Panc1 (cell line): Measurements from ENCODE around the gene DDX18. TPM values are rescaled to one million over a fixed set of nuclear protein-coding genes. Genes with fewer than 3 reads are reported as not detected.

Source experiments
- ATAC-seq: fragments of 200-7000 bp; cut with Tn5 transposase; 2 replicates; pipeline ENCODE4 v1.9.1; 2020; ENCODE audit warnings: mild to moderate bottlenecking, moderate library complexity
- BruUV-seq: library from RNA; stranded (reverse); fragments of 400-500 nt; replicated peaks from 2 replicates; lab custom pipeline; 2021; lab: Mats Ljungman, UMichigan
- CTCF ChIA-PET: fragments of 300-600 bp; sonication (Branson Sonifier 250); formaldehyde crosslinking; loops from one replicate; lab custom pipeline; 2022; ENCODE audit warnings: antibody characterized with exemption; lab: Charles Lee
- POLR2A ChIA-PET: fragments of 300-600 bp; sonication (Branson Sonifier 250); formaldehyde crosslinking; loops from one replicate; lab custom pipeline; 2022; ENCODE audit warnings: antibody characterized with exemption; lab: Charles Lee
- DNase-seq: peaks from one replicate; pipeline ENCODE4 v3.0.0-alpha.2; 2010; ENCODE audit warnings: low read depth, low spot score
- H3K27ac ChIP-seq: 2 replicates; pipeline ENCODE4 v1.5.1; 2011; ENCODE audit warnings: mild to moderate bottlenecking, low read length, inconsistent platforms
- H3K27me3 ChIP-seq: fragments of 200-500 bp; sonication (Bioruptor generic); 2 replicates; pipeline ENCODE4 v1.6.0; 2014; ENCODE audit warnings: low read length, inconsistent platforms; ENCODE audit not compliant: control insufficient read depth, insufficient read depth
- H3K36me3 ChIP-seq: fragments of 200-500 bp; sonication (Bioruptor generic); 2 replicates; pipeline ENCODE4 v1.5.1; 2014; ENCODE audit warnings: inconsistent platforms, mild to moderate bottlenecking, low read length, moderate library complexity; ENCODE audit not compliant: control insufficient read depth, insufficient read depth
- H3K4me1 ChIP-seq: 2 replicates; pipeline ENCODE4 v1.5.1; 2011; ENCODE audit warnings: inconsistent platforms, mild to moderate bottlenecking, low read length, moderate library complexity; ENCODE audit not compliant: control insufficient read depth, insufficient read depth
- H3K4me3 ChIP-seq, 2 experiments: 2 replicates each; pipeline ENCODE4 v1.5.1; 2011 to 2012; ENCODE audit warnings: low read depth in 2 of 2, low read length in 2 of 2, mild to moderate bottlenecking in 2 of 2, inconsistent platforms in 1 of 2, moderate library complexity in 1 of 2
- H3K9me3 ChIP-seq: fragments of 200-500 bp; sonication (Bioruptor generic); 2 replicates; pipeline ENCODE4 v1.5.1; 2014; ENCODE audit warnings: low read depth, mild to moderate bottlenecking, inconsistent platforms, low read length, moderate library complexity; ENCODE audit not compliant: control insufficient read depth, insufficient read depth
- POLR2AphosphoS5 ChIP-seq: IDR thresholded peaks from 2 replicates; pipeline ENCODE4 v1.6.1; 2012; ENCODE audit warnings: mild to moderate bottlenecking, low read depth, low read length, moderate library complexity
- SIN3A ChIP-seq: IDR thresholded peaks from 2 replicates; pipeline ENCODE4 v1.6.1; 2012; ENCODE audit warnings: low read depth, mild to moderate bottlenecking, low read length, moderate library complexity, borderline replicate concordance; ENCODE audit not compliant: insufficient read depth
- TCF7L2 ChIP-seq: IDR thresholded peaks from 2 replicates; pipeline ENCODE4 v1.6.1; 2011; ENCODE audit warnings: mild to moderate bottlenecking, low read depth, low read length, inconsistent platforms
- in situ Hi-C: cut with HindIII; loops from 2 replicates; pipeline ENCODE4 v1.10.0; 2016; ENCODE audit warnings: low sequenced_read_pairs, low pct_unique_long_range_greater_than_20kb
- intact Hi-C: fragments of 100-400 bp; cut with micrococcal nuclease; formaldehyde crosslinking; loops from one replicate; pipeline ENCODE4 v1.10.0; 2022; ENCODE audit not compliant: unreplicated experiment
- total RNA-seq: library from RNA; stranded (reverse); gene quantifications from one replicate; pipeline ENCODE4 v1.2.1, GENCODE V29; 2021; ENCODE audit not compliant: unreplicated experiment
- TF ChIP-seq, protein P1 (sequence below), 2 experiments: IDR thresholded peaks; 2 replicates each; pipeline ENCODE4 v1.6.1; 2011 to 2012; ENCODE audit warnings: low read depth in 2 of 2, control low read depth in 1 of 2, low read length in 1 of 2, mild to moderate bottlenecking in 1 of 2, moderate library complexity in 1 of 2; ENCODE audit not compliant: insufficient read depth in 1 of 2
- TF ChIP-seq, protein P2 (sequence below): fragments of 450-650 bp; IDR thresholded peaks from 2 replicates; pipeline ENCODE4 v1.5.1; 2017; ENCODE audit warnings: mild to moderate bottlenecking

The DDX18 gene
- total RNA-seq, 1 experiment from 2014 or later: 82.0 TPM

- in situ Hi-C loops: no loop called here
- ChIA-PET POLR2A (no interaction called here), CTCF (interaction anchor here (0.5 kb wide), 1 partner anchor 1433 kb away, joined by 7 read pairs; no protein-coding TSS in a partner anchor)
- DNase-seq (no peak), ATAC-seq (no peak)
- TF ChIP-seq, protein P1, sequence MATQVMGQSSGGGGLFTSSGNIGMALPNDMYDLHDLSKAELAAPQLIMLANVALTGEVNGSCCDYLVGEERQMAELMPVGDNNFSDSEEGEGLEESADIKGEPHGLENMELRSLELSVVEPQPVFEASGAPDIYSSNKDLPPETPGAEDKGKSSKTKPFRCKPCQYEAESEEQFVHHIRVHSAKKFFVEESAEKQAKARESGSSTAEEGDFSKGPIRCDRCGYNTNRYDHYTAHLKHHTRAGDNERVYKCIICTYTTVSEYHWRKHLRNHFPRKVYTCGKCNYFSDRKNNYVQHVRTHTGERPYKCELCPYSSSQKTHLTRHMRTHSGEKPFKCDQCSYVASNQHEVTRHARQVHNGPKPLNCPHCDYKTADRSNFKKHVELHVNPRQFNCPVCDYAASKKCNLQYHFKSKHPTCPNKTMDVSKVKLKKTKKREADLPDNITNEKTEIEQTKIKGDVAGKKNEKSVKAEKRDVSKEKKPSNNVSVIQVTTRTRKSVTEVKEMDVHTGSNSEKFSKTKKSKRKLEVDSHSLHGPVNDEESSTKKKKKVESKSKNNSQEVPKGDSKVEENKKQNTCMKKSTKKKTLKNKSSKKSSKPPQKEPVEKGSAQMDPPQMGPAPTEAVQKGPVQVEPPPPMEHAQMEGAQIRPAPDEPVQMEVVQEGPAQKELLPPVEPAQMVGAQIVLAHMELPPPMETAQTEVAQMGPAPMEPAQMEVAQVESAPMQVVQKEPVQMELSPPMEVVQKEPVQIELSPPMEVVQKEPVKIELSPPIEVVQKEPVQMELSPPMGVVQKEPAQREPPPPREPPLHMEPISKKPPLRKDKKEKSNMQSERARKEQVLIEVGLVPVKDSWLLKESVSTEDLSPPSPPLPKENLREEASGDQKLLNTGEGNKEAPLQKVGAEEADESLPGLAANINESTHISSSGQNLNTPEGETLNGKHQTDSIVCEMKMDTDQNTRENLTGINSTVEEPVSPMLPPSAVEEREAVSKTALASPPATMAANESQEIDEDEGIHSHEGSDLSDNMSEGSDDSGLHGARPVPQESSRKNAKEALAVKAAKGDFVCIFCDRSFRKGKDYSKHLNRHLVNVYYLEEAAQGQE (IDR thresholded peaks at IDR 0.05; ENCODE audit: insufficient read depth in 1 of 2, low read depth in 2 of 2, low read length in 1 of 2): no peak
- TF ChIP-seq TCF7L2: no peak
- no peak for TF ChIP-seq POLR2AphosphoS5
- TF ChIP-seq, protein P2, sequence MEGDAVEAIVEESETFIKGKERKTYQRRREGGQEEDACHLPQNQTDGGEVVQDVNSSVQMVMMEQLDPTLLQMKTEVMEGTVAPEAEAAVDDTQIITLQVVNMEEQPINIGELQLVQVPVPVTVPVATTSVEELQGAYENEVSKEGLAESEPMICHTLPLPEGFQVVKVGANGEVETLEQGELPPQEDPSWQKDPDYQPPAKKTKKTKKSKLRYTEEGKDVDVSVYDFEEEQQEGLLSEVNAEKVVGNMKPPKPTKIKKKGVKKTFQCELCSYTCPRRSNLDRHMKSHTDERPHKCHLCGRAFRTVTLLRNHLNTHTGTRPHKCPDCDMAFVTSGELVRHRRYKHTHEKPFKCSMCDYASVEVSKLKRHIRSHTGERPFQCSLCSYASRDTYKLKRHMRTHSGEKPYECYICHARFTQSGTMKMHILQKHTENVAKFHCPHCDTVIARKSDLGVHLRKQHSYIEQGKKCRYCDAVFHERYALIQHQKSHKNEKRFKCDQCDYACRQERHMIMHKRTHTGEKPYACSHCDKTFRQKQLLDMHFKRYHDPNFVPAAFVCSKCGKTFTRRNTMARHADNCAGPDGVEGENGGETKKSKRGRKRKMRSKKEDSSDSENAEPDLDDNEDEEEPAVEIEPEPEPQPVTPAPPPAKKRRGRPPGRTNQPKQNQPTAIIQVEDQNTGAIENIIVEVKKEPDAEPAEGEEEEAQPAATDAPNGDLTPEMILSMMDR: no peak
- TF ChIP-seq SIN3A: no peak
- no peaks in the 10 kb centered on the region for H3K36me3 ChIP-seq
- no TSS peak for BruUV-seq
- no peak overlapping the region for H3K4me3 ChIP-seq
- intact Hi-C loops: no loop called here
- no peaks in the 10 kb centered on the region for H3K9me3 ChIP-seq
- no peaks in the 10 kb centered on the region for H3K27me3 ChIP-seq
- H3K4me1 ChIP-seq: peaks cover 10% of the 10 kb centered on the region
- peak overlapping the region; percentile 69; the same call in 1 of the 2 replicates for H3K27ac ChIP-seq
Measured at GRCh38 chr2:117855886-117856285, 41.4 kb downstream of the DDX18 start.

DNA sequence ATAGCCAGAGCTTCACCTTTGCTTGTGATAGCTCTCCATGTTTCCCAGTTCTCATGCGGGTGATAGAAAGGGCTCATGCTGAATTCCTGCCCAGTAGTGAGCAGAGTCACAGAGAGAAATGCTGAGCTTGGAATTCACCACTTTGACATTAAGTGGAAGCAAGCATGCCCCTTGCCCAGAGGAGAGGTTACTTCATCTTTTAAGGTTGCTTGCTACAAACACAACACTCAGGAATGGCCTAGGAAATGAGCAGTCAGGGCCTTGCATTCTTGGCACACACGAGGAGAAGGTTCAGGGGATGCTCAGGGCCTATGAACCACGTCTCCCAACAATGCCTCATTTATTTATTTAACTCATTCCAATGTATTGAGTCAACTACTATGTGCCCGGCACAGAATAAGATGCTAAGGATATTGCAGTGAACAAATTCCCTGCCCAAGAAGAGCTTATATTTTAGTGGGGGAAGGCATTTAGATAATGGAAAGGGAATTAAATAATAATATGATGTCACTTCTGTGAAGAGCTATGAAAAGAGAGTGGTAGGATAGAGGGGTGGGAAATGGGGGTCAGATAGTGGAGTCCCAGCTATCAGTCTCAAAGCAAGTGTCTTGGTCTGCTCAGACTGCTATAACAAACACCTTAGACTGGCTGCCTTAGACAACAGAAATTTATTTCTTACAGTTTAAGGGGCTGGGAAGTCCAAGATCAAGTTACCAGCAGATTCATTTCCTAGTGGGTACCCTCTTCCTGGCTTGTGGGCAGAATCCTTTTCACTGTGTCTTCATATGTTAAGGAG is 42.1 kb downstream of the DDX18 start:
- ChIA-PET POLR2A (no interaction called here), CTCF (interaction anchor here (0.5 to 0.6 kb wide), 2 partner anchors 386 to 1433 kb away, joined by 4 to 7 read pairs; no protein-coding TSS in a partner anchor)
- DNase-seq (peak; percentile 80), ATAC-seq (peak; percentile 98)
- peaks cover 10% of the 10 kb centered on the region for H3K4me1 ChIP-seq
- H3K36me3 ChIP-seq: no peaks in the 10 kb centered on the region
- BruUV-seq: no TSS peak
- no peaks in the 10 kb centered on the region for H3K27me3 ChIP-seq
- no peak overlapping the region for H3K4me3 ChIP-seq
- intact Hi-C loops: no loop called here
- H3K27ac ChIP-seq: peak overlapping the region; percentile 69
- H3K9me3 ChIP-seq: no peaks in the 10 kb centered on the region
- TF ChIP-seq TCF7L2 (no peak), SIN3A (no peak), POLR2AphosphoS5 (no peak)
- TF ChIP-seq, protein P2: no peak
- TF ChIP-seq, protein P1 (IDR thresholded peaks at IDR 0.05; ENCODE audit: insufficient read depth in 1 of 2, low read depth in 2 of 2, low read length in 1 of 2): no peak
- in situ Hi-C loops: no loop called here
